HL-60 (cell line): ENCODE data around the gene CACNA1C.

Experiments used
- DNase-seq, 2 experiments: peaks; one replicate each; pipeline ENCODE4 v3.0.0-alpha.2; 2010 to 2020; ENCODE audit warnings: low read depth in 1 of 2, low spot score in 1 of 2
- H3K27ac ChIP-seq: fragments of 250-450 bp; sonication (Bioruptor Pico); replicated peaks from 2 replicates; pipeline ENCODE4 v1.5.1; 2020; ENCODE audit warnings: mild to moderate bottlenecking, moderate library complexity
- H3K27me3 ChIP-seq: fragments of 250-450 bp; sonication (Bioruptor Pico); 2 replicates; pipeline ENCODE4 v1.5.1; 2021; ENCODE audit warnings: mild to moderate bottlenecking, moderate library complexity; ENCODE audit not compliant: insufficient read depth, poor library complexity, severe bottlenecking
- H3K4me3 ChIP-seq: replicated peaks from 2 replicates; pipeline ENCODE4 v1.5.1; 2011; ENCODE audit warnings: mild to moderate bottlenecking, control low read depth, low read length; ENCODE audit not compliant: insufficient read depth
- GABPA ChIP-seq: IDR thresholded peaks from 2 replicates; pipeline ENCODE4 v1.6.1; 2012; ENCODE audit warnings: low read depth
- POLR2AphosphoS5 ChIP-seq: IDR thresholded peaks from 2 replicates; pipeline ENCODE4 v1.6.1; 2012; ENCODE audit warnings: low read depth
- SPI1 ChIP-seq: IDR thresholded peaks from 2 replicates; pipeline ENCODE4 v1.6.1; 2012; ENCODE audit warnings: low read depth, mild to moderate bottlenecking, borderline replicate concordance
- TF ChIP-seq, protein P1 (sequence below): IDR thresholded peaks from 2 replicates; pipeline ENCODE4 v1.6.1; 2012; ENCODE audit warnings: low read depth; ENCODE audit not compliant: insufficient replicate concordance
- TF ChIP-seq, protein P2 (sequence below): IDR thresholded peaks from one replicate; pipeline ENCODE4 v1.5.1; 2011; ENCODE audit warnings: low read length, control low read depth, inconsistent platforms; ENCODE audit not compliant: insufficient read depth

CACNA1C gene

GRCh38 chr12:2179058-2179457, 126.3 kb downstream of the CACNA1C start:
- DNase-seq: no peak
- no peak overlapping the region for H3K4me3 ChIP-seq
- TF ChIP-seq, protein P1, sequence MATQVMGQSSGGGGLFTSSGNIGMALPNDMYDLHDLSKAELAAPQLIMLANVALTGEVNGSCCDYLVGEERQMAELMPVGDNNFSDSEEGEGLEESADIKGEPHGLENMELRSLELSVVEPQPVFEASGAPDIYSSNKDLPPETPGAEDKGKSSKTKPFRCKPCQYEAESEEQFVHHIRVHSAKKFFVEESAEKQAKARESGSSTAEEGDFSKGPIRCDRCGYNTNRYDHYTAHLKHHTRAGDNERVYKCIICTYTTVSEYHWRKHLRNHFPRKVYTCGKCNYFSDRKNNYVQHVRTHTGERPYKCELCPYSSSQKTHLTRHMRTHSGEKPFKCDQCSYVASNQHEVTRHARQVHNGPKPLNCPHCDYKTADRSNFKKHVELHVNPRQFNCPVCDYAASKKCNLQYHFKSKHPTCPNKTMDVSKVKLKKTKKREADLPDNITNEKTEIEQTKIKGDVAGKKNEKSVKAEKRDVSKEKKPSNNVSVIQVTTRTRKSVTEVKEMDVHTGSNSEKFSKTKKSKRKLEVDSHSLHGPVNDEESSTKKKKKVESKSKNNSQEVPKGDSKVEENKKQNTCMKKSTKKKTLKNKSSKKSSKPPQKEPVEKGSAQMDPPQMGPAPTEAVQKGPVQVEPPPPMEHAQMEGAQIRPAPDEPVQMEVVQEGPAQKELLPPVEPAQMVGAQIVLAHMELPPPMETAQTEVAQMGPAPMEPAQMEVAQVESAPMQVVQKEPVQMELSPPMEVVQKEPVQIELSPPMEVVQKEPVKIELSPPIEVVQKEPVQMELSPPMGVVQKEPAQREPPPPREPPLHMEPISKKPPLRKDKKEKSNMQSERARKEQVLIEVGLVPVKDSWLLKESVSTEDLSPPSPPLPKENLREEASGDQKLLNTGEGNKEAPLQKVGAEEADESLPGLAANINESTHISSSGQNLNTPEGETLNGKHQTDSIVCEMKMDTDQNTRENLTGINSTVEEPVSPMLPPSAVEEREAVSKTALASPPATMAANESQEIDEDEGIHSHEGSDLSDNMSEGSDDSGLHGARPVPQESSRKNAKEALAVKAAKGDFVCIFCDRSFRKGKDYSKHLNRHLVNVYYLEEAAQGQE: no peak
- TF ChIP-seq, protein P2, sequence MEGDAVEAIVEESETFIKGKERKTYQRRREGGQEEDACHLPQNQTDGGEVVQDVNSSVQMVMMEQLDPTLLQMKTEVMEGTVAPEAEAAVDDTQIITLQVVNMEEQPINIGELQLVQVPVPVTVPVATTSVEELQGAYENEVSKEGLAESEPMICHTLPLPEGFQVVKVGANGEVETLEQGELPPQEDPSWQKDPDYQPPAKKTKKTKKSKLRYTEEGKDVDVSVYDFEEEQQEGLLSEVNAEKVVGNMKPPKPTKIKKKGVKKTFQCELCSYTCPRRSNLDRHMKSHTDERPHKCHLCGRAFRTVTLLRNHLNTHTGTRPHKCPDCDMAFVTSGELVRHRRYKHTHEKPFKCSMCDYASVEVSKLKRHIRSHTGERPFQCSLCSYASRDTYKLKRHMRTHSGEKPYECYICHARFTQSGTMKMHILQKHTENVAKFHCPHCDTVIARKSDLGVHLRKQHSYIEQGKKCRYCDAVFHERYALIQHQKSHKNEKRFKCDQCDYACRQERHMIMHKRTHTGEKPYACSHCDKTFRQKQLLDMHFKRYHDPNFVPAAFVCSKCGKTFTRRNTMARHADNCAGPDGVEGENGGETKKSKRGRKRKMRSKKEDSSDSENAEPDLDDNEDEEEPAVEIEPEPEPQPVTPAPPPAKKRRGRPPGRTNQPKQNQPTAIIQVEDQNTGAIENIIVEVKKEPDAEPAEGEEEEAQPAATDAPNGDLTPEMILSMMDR: no peak
- TF ChIP-seq GABPA (no peak), POLR2AphosphoS5 (no peak), SPI1 (no peak)
- H3K27ac ChIP-seq: no peak overlapping the region
- no peaks in the 10 kb centered on the region for H3K27me3 ChIP-seq

GRCh38 chr12:2179953-2180736, 127.4 kb downstream of the CACNA1C start:
- no peak for DNase-seq
- TF ChIP-seq POLR2AphosphoS5 (no peak), GABPA (no peak), SPI1 (no peak)
- TF ChIP-seq, protein P2: no peak
- TF ChIP-seq, protein P1: no peak
- Histone ChIP-seq H3K4me3 (no peak overlapping the region), H3K27ac (no peak overlapping the region), H3K27me3 (no peaks in the 10 kb centered on the region)

DNA sequence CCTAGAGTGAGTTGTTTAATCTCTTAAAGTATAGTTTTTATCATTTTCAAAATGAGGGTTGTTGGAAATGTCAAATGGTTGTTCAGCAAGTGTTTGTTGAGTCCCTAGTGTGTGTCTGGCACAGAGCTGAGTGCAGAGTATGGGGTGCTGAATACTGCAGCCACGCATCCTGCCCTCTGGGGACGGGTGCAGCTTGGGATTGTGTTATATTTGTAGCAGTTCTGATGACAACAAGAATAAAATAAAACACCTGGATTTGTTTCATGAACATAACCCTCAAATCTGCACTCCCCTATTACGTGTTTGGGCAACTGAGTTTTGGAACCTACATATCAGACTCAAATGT, 127.9 kb downstream of the CACNA1C start:
- Histone ChIP-seq H3K4me3 (no peak overlapping the region), H3K27ac (no peak overlapping the region), H3K27me3 (no peaks in the 10 kb centered on the region)
- DNase-seq: no peak
- TF ChIP-seq POLR2AphosphoS5: no peak

GRCh38 chr12:2183556-2184541, 131.1 kb downstream of the CACNA1C start:
- H3K4me3 ChIP-seq: no peak overlapping the region
- no peaks in the 10 kb centered on the region for H3K27me3 ChIP-seq
- DNase-seq: no peak
- no peak overlapping the region for H3K27ac ChIP-seq
- TF ChIP-seq POLR2AphosphoS5 (no peak), GABPA (no peak), SPI1 (no peak)
- TF ChIP-seq, protein P2: no peak
- TF ChIP-seq, protein P1: no peak
